Mammary epithelial cell (primary cell): ENCODE data around the gene PRICKLE4.

ENCODE experiments used
- CTCF ChIP-seq, 2 donors: IDR thresholded peaks in 1 of 2; conservative IDR thresholded peaks in 1 of 2; 2 replicates each; pipeline ENCODE4 v1.5.1; 2011 to 2012; ENCODE audit warnings: inconsistent platforms in 2 of 2, low read length in 2 of 2, mild to moderate bottlenecking in 2 of 2, control low read depth in 1 of 2, low read depth in 1 of 2; ENCODE audit not compliant: insufficient read depth in 1 of 2; ENCODE audit errors: extremely low read depth in 1 of 2
- EZH2 ChIP-seq: IDR thresholded peaks from 2 replicates; pipeline ENCODE4 v1.6.1; 2012; ENCODE audit warnings: low read length, inconsistent platforms, borderline replicate concordance

- no peak for TF ChIP-seq CTCF (conservative IDR thresholded peaks at IDR 0.05 in 1 of 2, IDR thresholded peaks at IDR 0.05 in 1 of 2; ENCODE audit: extremely low read depth in 1 of 2, insufficient read depth in 1 of 2, low read depth in 1 of 2, low read length in 2 of 2)
- TF ChIP-seq EZH2, result no peak
Observed at GRCh38 chr6:41731561-41732086, 49.0 kb upstream of the PRICKLE4 start.
